Panc1 (cell line): ENCODE results near the gene ARHGAP6.

Source experiments
- CTCF ChIP-seq: fragments of 450-650 bp; IDR thresholded peaks from 2 replicates; pipeline ENCODE4 v1.5.1; 2017; ENCODE audit warnings: mild to moderate bottlenecking
- SIN3A ChIP-seq: IDR thresholded peaks from 2 replicates; pipeline ENCODE4 v1.6.1; 2012; ENCODE audit warnings: low read depth, mild to moderate bottlenecking, low read length, moderate library complexity, borderline replicate concordance; ENCODE audit not compliant: insufficient read depth

GRCh38 chrX:11215191-11215921, 450.4 kb downstream of the ARHGAP6 start:
- TF ChIP-seq CTCF (no peak), SIN3A (no peak)
